H54 (cell line): Measurements from ENCODE around the gene IPO7.
"Not testable (repeated sequence)": the region's sequence is repeated elsewhere in the genome, so short reads cannot be mapped to it uniquely, and the experiment has no call there.

Source experiments
- DNase-seq: peaks from one replicate; pipeline ENCODE4 v3.0.0; 2011; ENCODE audit warnings: low spot score, mixed read lengths; ENCODE audit not compliant: insufficient read length
- FAIRE-seq: peaks from 3 replicates; lab custom pipeline; 2011; peaks lifted over from hg19 to GRCh38; lab: Jason Lieb, UNC
- POLR2A ChIP-seq: IDR thresholded peaks from 2 replicates; pipeline ENCODE4 v1.6.1; 2011; ENCODE audit warnings: low read depth, mild to moderate bottlenecking, low read length

Gene IPO7

GRCh38 chr11:9384535-9385326 is at the start of gene IPO7:
Gene IPO7, plus strand, starts transcription at chr11:9384652. Its CDS starts 112 bp downstream, at chr11:9384764.
- TF ChIP-seq POLR2A, result peak; percentile 94
- FAIRE-seq (peak; percentile 88), DNase-seq (peak; percentile 90)

- TF ChIP-seq POLR2A, result no peak
- FAIRE-seq, result no peak
- DNase-seq, result no peak
Measured at GRCh38 chr11:9341638-9342178, 42.7 kb upstream of the IPO7 start.

- FAIRE-seq, result no peak
- TF ChIP-seq POLR2A, result no peak
Measured at GRCh38 chr11:9344061-9344680, 40.3 kb upstream of the IPO7 start.

GRCh38 chr11:9347100-9347499 is 37.4 kb upstream of the IPO7 start:
- DNase-seq (no peak), FAIRE-seq (no peak)
- no peak for TF ChIP-seq POLR2A

More at GRCh38 chr11:9344061-9344680, 40.3 kb upstream of the IPO7 start:
- no peak for DNase-seq

- not testable (repeated sequence) for FAIRE-seq, DNase-seq
Measured at GRCh38 chr11:9347779-9348178, 36.7 kb upstream of the IPO7 start.

- TF ChIP-seq POLR2A, result no peak
- DNase-seq (no peak), FAIRE-seq (no peak)
Measured at GRCh38 chr11:9351321-9351881, 33.1 kb upstream of the IPO7 start.

- FAIRE-seq (no peak), DNase-seq (no peak)
- TF ChIP-seq POLR2A, result no peak
Measured at GRCh38 chr11:9357041-9357440, 27.4 kb upstream of the IPO7 start.

GRCh38 chr11:9360862-9361622 is 23.4 kb upstream of the IPO7 start:
- not testable (repeated sequence) for FAIRE-seq, DNase-seq

- FAIRE-seq, result no peak
- no peak for DNase-seq
- no peak for TF ChIP-seq POLR2A
Measured at GRCh38 chr11:9362393-9362863, 22.0 kb upstream of the IPO7 start.

- peak; percentile 97 for DNase-seq
- no peak; the same call in 1 of the 2 replicates for TF ChIP-seq POLR2A
- peak; percentile 55 for FAIRE-seq
Measured at GRCh38 chr11:9363954-9364912, 20.2 kb upstream of the IPO7 start.

- DNase-seq (no peak), FAIRE-seq (no peak)
- no peak for TF ChIP-seq POLR2A
Measured at GRCh38 chr11:9367551-9367950, 16.9 kb upstream of the IPO7 start.

- DNase-seq (no peak), FAIRE-seq (no peak)
- no peak for TF ChIP-seq POLR2A
Measured at GRCh38 chr11:9377036-9377435, 7.4 kb upstream of the IPO7 start.

GRCh38 chr11:9379041-9379440 is 5.4 kb upstream of the IPO7 start:
- no peak for TF ChIP-seq POLR2A
- FAIRE-seq (no peak), DNase-seq (no peak)
